Lower leg skin (tissue), 4 donors: Measurements from ENCODE around the gene B4GALT6. TPM values are rescaled to one million over a fixed set of nuclear protein-coding genes. Genes with fewer than 3 reads are reported as not detected.

Source experiments
- DNase-seq, 2 donors: peaks; one replicate each; pipeline ENCODE4 v3.0.0-alpha.2; 2019; ENCODE audit warnings: low spot score in 2 of 2
- H3K4me3 ChIP-seq: fragments of 200-600 bp; sonication (generic); 2 replicates; pipeline ENCODE4 v1.5.1; 2017; ENCODE audit warnings: mild to moderate bottlenecking, low read depth; ENCODE audit not compliant: poor library complexity, severe bottlenecking
- CTCF ChIP-seq, 3 donors: fragments of 450-650 bp; IDR thresholded peaks; one replicate each; pipeline ENCODE4 v1.5.1; 2016; ENCODE audit warnings: antibody characterized with exemption in 3 of 3, mild to moderate bottlenecking in 3 of 3, moderate library complexity in 2 of 3
- POLR2A ChIP-seq, 2 donors: fragments of 450-650 bp; IDR thresholded peaks; one replicate each; pipeline ENCODE4 v1.6.1; 2016 to 2017; ENCODE audit warnings: antibody characterized with exemption in 2 of 2, mild to moderate bottlenecking in 1 of 2, moderate library complexity in 1 of 2
- WGBS, 2 donors: methylation state at CpG; one replicate each; pipeline ENCODE4 v1.1.5; 2018; 5-methylcytosine and 5-hydroxymethylcytosine counted together
- intact Hi-C: fragments of 100-400 bp; cut with DNase I; formaldehyde crosslinking; loops from one replicate; pipeline ENCODE4 v1.15.0; 2023; ENCODE audit warnings: low total_unique reads
- total RNA-seq, 4 donors: library from RNA; depleted of rRNA; stranded (reverse); fragments of >200 nt; gene quantifications; one replicate each; pipeline ENCODE4 v1.1.0, GENCODE V29; 2016

Gene B4GALT6
- total RNA-seq, 4 donors from 2014 or later = 1.3 to 2.1 (median 1.6) TPM

DNA sequence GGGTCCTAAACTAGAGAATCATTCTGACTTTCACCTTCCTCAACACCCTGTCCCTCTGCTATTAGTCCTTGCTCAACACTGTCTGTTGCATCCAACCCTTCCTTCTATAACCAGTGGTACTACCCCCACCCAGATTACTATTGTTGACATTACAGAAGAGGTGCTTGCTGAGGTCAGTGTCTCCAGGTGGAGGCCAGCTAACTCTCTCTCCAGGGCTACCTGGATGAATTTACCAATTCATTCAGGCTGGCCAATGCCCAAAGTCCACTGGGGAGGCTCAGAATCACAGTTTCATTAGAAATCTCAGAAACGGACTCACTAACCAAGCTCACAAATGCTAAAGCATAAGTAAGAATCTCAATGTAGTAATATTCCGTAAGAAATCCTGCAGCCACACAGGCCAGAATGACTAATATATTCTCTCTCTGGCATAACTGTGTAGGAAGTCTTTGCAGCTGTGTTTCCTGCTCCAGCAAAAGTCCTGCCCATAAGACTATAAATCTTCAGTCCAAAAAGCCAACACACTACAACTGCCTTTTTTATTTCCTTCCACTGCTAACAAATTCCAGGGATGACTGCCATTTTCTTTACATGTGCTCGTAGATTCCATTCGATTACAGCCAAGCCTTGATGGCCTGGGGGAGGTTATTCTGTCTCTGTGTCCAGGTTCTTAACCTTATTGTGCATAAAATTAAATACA, 102.7 kb downstream of the B4GALT6 start:
- TF ChIP-seq POLR2A (IDR thresholded peaks at IDR 0.05) (no peak), CTCF (IDR thresholded peaks at IDR 0.05) (no peak)
- H3K4me3 ChIP-seq = no peak overlapping the region
- WGBS, 2 donors = 8 to 16% methylated on average over 4 of the region's 4 CpGs
- intact Hi-C loops = no loop called here
- no peak for DNase-seq

- 88 to 94% methylated on average over 2 of the region's 2 CpGs for WGBS, 2 donors
- TF ChIP-seq POLR2A (IDR thresholded peaks at IDR 0.05) (no peak), CTCF (IDR thresholded peaks at IDR 0.05) (no peak)
- no peak overlapping the region for H3K4me3 ChIP-seq
- intact Hi-C loops = no loop called here
- DNase-seq = no peak
Measured at GRCh38 chr18:31579375-31579774, 105.0 kb downstream of the B4GALT6 start.

DNA sequence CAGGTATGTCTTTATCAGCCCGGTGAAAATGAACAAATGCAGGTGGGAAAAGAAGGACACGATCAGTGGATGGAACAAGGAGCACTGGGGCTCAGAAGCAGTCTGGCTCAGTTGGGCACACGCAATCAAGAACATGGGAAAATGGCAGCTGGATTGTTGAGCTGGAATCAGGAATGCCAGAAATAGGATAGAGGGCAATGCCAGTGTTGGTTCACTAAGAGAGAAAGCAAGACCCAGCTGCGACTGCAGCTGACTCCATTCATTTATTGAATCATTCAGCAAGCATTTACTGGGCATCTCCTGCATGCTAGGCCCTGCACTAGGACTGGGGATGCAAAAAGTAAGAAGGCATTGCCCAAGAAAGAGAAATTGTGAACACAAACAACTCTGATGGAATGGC, 106.3 kb downstream of the B4GALT6 start:
- no peak for DNase-seq
- 95 to 97% methylated on average over 4 of the region's 4 CpGs for WGBS, 2 donors
- H3K4me3 ChIP-seq = no peak overlapping the region
- intact Hi-C loops = no loop called here
- TF ChIP-seq POLR2A (IDR thresholded peaks at IDR 0.05) (no peak), CTCF (IDR thresholded peaks at IDR 0.05) (no peak)

GRCh38 chr18:31577195-31577594, 107.2 kb downstream of the B4GALT6 start:
- 79 to 83% methylated on average over 1 of the region's 1 CpG for WGBS, 2 donors
- intact Hi-C loops = no loop called here
- TF ChIP-seq POLR2A (IDR thresholded peaks at IDR 0.05) = no peak
- TF ChIP-seq CTCF (IDR thresholded peaks at IDR 0.05) = no peak
- no peak for DNase-seq
- H3K4me3 ChIP-seq = no peak overlapping the region

- intact Hi-C loops = no loop called here
- no peak for TF ChIP-seq CTCF (IDR thresholded peaks at IDR 0.05)
- TF ChIP-seq POLR2A (IDR thresholded peaks at IDR 0.05) = no peak
- H3K4me3 ChIP-seq = no peak overlapping the region
- WGBS, 2 donors = 47 to 60% methylated on average over 4 of the region's 4 CpGs
- DNase-seq = no peak
Measured at GRCh38 chr18:31576670-31577069, 107.7 kb downstream of the B4GALT6 start.
